DMS 273 (cell line): ENCODE data around the gene RIMBP3C.
"Not testable (repeated sequence)": the region's sequence is repeated elsewhere in the genome, so short reads cannot be mapped to it uniquely, and the experiment has no call there.

ENCODE experiments used
- DNase-seq: peaks from one replicate; lab custom pipeline; 2025; ENCODE audit not compliant: unreplicated experiment; lab: John Stamatoyannopoulos, UW

Gene RIMBP3C, protein sequence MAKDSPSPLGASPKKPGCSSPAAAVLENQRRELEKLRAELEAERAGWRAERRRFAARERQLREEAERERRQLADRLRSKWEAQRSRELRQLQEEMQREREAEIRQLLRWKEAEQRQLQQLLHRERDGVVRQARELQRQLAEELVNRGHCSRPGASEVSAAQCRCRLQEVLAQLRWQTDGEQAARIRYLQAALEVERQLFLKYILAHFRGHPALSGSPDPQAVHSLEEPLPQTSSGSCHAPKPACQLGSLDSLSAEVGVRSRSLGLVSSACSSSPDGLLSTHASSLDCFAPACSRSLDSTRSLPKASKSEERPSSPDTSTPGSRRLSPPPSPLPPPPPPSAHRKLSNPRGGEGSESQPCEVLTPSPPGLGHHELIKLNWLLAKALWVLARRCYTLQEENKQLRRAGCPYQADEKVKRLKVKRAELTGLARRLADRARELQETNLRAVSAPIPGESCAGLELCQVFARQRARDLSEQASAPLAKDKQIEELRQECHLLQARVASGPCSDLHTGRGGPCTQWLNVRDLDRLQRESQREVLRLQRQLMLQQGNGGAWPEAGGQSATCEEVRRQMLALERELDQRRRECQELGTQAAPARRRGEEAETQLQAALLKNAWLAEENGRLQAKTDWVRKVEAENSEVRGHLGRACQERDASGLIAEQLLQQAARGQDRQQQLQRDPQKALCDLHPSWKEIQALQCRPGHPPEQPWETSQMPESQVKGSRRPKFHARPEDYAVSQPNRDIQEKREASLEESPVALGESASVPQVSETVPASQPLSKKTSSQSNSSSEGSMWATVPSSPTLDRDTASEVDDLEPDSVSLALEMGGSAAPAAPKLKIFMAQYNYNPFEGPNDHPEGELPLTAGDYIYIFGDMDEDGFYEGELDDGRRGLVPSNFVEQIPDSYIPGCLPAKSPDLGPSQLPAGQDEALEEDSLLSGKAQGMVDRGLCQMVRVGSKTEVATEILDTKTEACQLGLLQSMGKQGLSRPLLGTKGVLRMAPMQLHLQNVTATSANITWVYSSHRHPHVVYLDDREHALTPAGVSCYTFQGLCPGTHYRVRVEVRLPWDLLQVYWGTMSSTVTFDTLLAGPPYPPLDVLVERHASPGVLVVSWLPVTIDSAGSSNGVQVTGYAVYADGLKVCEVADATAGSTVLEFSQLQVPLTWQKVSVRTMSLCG (N-terminal part only)

DNA sequence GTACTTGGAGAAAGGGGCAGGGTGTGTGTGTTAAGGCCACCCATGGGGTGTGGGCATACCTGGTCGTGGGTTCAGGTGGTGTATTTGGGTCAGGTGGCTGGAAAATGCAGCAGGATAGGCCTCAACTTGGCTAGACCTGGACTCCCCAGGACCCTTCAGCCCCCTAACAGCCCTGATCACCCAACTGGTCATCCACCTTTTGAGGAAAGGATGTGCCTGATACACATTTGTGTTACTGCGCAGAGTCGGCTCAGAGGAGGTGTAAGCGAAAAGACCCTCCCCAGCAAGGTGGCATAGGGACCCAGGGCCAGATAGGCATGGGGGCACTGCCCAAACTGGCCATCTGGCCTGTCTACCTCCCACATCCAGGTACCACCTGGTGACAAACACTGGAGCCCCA lies at the start of gene RIMBP3C:
RIMBP3C (minus strand) TSS at position 101 of the 400 bp plus-strand sequence. CDS start 485 bp downstream, outside the sequence.
- DNase-seq: not testable (repeated sequence)

- no peak for DNase-seq
These were observed 48.0 kb upstream of the RIMBP3C start for GRCh38 chr22:21599053-21599893.

DNA sequence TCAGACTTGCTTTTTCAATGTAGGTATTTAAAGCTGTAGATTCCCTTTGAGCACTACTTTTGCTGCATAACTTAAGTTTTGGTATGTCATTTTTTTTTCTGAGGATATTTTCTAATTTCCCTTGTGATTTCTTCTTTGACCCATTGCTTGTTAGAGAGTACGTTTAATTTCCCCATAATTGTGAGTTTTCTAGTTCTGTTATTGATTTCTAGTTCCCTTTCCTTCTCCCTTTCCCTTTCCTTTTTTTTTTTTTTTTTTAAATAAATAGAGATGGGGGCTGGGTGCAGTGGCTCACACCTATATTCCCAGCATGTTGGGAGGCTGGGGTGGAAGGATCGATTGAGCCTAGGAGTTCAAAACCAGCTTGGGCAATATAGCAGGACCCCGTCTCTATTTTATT lies 47.0 kb upstream of the RIMBP3C start:
- DNase-seq: no peak

DNA sequence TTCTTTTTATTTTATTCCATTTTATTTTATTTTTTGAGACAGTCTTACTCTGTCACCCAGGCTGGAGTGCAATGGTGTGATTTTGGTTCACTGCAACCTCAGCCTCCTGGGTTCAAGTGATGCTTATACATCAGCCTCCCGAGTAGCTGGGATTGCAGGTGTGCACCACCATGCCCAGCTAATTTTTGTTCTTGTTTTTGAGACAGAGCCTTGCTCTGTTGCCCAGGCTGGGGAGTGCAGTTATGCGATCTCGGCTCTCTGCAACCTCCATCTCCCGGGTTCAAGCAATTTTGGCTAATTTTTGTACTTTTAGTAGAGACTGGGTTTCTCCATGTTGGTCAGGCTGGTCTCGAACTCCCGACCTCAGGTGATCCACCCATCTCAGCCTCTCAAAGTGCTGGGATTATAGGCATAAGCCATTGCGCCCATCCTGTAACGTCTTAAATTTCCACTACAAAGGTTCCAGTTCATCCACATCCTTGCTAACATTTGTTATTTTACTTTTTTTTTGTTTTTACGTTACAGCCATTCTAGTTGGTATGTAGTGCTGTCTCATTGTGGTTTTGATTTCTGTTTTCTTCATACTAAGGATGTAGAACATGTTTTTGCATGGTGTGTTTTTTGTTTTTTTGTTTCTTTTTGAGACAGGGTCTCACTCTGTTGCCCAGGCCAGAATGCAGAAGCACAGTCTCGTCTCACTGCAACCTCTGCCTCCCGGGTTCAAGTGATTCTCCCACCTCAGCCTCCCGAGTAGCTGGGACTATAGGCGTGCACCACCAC lies 45.3 kb upstream of the RIMBP3C start:
- DNase-seq: not testable (repeated sequence)

GRCh38 chr22:21594865-21595452 lies 43.7 kb upstream of the RIMBP3C start:
- DNase-seq: no peak

- DNase-seq: peak; percentile 47
These were observed 42.4 kb upstream of the RIMBP3C start for GRCh38 chr22:21593406-21594232.

DNA sequence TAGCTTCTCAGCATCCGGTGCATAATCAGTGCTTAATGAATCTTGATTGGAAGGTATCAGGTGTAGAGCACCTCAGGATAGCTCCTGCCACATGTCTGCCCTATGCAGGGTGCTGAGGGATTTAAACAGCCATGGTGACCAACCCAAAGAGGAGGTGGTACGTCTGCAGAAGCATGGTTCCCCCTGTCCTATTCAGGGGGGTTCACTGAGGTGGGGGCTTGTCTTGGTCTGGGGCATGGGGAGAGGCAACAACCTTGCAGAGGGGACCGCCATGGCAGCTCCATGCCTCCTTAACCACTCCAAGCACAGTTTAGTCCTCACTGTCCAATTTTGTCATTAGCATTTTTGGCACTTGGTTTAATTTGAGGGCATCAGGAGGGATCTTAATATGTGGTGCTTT lies 41.2 kb upstream of the RIMBP3C start:
- no peak for DNase-seq

GRCh38 chr22:21591695-21592094 lies 40.4 kb upstream of the RIMBP3C start:
- no peak for DNase-seq

- no peak for DNase-seq
These were observed 39.8 kb upstream of the RIMBP3C start for GRCh38 chr22:21590809-21591641.

DNA sequence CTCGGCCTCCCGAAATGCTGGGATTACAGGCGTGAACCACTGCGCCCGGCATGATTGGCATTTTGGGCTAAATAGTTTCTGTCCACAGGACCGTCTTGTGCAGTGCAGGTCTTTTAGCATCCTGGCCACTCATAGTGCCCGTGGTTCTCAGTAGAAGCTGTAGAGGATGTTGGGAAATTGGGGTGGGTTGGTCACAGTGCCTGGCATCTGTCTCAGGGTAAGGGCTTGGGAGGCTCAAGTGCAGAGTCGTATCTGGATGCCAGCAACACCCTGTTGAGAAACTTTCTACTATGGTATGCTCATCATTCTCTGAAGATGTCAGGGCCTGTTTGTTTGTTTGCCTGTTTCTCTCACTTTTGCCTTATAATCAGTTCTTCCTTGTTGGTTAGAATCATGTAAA lies 38.1 kb upstream of the RIMBP3C start:
- DNase-seq: no peak

DNA sequence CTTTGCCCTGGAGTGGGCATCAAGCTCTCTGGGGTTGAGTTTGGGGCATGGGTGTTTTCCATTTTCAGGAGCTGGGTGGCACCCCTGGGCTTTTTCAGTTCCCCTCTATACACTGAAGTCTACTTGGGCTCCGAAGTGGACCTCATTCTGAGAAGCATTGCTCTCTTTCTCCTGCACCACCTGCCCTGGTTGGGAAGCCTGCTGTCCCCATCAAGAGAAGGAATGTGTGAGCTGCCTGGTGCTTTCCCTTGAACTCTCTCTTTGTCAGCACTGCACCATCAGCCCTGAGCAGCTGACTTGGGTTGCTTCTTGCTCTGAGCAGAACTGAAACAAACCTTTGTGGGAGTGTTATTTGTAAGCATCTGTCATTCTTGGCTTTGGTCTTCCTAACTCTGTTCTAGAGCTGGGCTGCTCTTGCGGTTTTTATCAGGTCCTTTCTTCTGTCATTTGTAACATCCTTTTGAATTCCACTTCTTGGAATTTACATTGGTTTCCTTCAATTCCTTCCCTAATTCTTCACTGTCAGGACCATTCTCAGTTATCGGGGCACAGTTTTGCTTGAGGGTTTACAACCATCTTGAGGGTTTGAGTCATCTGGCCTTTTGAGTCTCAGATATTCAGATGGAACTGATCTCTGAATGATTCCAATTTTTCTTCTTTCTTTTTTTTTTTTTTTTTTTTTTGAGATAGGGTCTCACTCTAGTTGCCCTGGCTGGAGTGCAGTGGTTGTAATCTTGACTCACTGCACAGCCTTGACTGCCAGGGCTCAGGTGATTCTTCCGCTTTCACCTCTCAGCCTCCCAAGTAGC lies 36.7 kb upstream of the RIMBP3C start:
- peak; percentile 38 for DNase-seq

- DNase-seq: no peak
These were observed 34.1 kb upstream of the RIMBP3C start for GRCh38 chr22:21585389-21585788.

DNA sequence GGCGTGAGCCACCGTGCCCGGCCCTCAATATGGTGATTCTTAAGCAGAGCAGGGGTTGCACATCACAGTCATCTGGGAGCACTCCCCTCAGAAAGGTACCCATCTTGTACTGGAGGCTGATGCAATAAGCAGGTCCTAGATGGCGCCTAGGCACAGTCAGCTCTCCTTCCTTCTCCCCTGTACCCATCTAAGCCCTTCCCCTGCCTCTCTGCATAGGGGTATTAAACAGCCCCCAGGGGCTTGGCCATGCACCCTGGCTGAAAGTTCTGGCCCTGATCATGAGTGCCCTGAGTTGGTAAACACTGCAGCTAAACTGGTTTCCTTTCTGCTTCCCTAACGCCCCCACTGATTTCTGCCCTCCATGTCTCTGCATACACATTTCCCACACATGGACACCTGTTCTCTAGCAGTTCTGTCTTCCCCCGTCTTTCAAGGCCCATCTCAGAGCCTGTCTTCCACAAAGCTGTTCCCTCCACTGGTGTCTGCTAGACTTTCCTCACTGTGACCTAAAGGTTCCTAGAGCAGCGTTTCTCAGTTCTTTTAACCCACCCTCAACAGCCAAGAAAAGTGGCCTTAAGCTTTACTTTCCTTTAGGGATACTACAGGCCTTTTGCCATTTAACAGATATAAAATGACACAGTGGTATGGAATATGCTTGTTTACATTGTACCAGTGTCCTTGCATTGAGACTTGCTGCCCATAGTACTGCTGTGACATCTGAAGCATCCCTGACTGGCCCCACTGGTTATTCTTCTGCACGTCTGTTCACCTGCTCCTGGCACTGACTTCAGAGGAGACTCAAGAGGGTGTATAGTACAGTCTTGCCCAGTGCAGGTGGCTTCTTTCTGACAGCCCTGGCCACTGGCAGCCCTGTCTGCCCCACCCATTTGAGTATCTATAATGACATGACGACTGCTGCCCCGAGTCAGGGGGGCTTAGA lies 31.8 kb upstream of the RIMBP3C start:
- DNase-seq: no peak

GRCh38 chr22:21581009-21581713 lies 29.9 kb upstream of the RIMBP3C start:
- DNase-seq: not testable (repeated sequence)

GRCh38 chr22:21580623-21581007 lies 29.4 kb upstream of the RIMBP3C start:
- DNase-seq: not testable (repeated sequence)
